ENCODE data around the gene ANO3.
"Not testable (repeated sequence)": the region's sequence is repeated elsewhere in the genome, so short reads cannot be mapped to it uniquely, and the experiment has no call there.

The ANO3 gene

DNA sequence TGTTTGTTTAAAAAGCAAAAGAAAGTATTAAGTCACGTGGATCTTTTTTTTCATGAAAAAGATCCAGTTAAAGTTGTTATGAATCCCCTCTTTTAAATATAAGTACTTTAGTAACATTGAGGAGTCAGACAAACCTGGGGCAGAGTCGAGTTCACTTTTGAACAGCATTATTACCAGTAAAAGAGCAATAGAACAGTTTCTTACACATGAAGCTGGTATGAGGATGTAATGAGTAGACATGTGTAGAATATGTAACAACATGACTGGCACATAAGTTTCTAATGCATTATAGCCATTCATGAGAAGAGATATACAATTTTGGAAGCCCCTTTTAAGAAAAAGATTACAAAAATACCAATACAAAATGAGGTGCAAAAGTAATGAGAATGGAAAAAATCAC lies 247.8 kb downstream of the ANO3 start:
- no peak for DNase-seq

DNA sequence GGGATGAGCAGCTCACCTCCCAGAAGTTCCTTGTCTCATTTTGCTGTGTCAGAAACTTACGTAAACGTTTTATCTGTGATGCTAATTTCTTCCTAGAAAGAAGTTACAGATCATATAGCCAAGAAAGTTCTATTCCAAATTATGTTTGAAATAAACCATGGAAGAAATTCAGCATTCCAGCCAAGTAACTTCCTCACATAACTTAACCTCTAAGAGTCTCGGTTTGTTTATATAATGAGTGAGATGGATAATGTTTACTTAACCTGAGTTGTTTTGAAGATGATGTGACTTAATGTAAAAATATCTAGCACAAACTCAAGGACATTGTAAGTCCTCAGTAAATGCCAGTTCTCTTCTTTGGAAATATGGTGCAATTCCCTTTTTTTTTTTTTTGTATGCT lies 249.0 kb downstream of the ANO3 start:
- no peak for DNase-seq

DNA sequence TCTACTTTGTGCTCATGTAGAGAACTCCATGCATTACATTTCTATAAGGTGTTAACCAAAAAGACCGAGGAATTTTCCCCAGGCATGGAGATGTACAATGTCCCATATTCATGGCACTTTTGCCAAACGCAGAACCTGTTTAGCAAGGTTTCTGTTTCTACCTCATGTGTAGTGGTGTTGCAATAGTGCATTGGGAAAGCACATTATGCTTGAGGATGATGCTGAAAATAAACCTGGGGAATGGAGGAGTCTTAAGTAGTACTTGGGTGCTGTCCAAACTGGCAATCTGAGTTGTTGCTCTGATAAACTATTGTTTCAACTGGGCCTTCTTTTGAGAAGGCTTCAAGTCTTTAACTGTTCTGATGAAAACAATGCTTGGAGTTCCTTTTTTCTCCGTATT lies 251.6 kb downstream of the ANO3 start:
- no peak for DNase-seq

DNA sequence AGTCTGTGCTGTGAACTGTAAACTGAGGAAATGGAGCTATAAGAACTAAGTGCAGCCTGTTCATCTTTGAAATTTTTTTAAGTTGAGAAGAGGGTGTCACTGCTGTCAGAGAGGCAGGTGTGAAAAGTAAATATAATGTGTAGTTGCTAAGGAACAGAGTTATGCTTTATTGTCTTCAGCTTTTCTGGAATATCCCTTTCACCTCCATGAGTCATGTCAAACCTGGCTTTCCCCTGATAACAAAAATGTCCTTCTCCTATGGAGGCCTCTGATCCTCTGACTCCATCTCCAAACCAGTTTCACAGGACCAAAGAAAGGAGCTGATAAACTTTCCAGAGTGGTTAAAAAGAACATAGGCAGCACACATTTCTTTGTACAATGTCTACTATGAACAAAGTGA lies 252.9 kb downstream of the ANO3 start:
- no peak for DNase-seq

DNA sequence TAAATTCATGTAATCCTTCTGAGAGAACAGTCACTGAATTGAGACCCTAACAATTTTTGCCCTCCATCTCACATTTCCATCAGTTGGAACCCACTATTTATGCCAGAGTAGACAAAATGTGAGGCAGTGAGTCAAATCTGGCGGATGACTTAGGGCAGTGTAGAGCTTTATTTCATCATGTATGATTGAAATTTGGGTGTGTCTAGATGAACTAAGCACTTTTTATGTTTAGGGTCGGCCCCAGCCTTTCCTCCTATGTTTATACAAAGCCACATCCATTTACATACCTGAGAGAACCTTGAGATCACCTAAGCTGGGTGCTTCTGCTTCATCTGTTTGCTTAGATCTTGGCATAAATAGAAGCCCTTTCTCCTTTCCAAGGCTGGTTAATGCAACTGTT lies 255.1 kb downstream of the ANO3 start:
- no peak for DNase-seq

DNA sequence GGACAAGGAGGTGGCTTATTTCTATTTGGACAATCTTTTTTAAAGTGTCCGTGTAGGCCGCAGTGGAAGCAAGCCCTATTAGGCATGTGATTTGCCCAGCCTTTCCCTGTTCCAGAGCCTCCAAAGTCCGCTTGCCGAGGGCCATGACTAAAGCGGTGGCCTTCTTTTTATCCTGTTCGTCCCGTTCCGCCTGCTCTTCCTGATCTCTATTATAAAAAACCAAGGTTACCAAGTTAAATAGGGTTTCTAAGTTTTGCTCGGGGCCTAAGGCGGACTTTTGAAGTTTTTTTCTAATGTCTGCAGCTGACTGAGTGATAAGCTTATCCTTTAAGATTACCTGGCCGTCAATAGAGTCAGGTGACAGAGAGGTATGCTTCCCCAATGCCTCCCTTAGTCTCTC lies 261.8 kb downstream of the ANO3 start:
- DNase-seq: no peak

DNA sequence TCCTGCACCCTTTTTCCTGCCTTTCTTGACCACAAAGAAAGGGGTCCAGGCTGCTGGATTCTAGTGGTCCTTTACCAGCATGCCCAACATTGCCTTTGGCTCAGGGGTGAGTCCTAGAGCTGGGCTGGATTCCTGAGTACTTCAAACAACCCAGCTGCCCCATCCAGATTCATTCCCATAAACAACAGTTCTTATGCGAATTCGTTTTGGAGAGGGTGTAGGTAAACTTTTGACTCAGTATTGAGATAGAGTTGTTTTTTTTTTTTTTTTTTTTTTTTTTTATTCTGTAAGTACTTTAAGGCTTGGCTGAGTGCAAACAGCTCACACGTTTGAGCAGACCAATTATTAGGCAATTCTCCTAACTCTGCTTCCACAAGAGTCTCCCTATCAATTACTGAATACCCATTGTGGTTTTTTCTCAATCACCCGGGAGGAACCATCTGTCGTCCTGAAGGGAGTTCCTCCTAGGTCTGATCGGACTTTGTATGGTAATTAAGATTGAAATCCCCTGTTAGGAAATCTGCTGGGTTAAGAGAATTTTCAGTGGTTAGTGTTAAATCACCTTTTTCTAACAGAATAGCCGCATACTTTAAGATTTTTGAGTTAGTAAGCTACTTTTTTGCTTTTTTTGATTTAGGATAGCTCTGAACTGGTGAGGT lies 263.4 kb downstream of the ANO3 start:
- not testable (repeated sequence) for DNase-seq

DNA sequence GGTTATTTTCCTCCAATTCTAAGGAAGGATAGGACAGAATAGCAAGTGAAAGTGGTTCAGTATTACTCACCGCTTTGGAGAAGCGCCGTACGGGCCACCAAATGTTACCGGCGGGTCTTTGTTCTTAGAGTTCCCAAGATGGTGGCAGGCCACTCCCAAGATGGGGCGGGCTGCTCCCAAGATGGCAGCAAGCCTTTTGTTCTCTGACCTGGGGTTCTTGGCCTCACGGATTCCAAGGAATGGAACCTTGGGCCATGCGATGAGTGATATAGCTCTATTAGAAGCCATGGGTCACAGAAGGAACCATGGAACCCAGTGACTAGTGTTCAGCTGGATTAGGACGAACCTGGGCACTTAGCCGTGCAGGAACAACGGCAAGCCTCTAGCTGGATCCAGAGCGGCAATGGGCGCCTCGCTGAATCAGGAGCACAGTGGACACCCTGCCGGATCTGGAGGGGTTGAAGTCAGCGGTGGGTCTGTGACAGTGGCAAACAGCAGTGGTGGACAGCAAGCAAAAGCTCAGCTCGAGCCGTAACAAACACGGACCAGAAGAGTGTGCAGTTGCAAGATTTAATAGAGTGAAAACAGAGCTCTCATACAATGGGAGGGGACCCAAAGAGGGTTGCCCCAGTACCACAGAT lies 265.2 kb downstream of the ANO3 start:
- DNase-seq: not testable (repeated sequence)

DNA sequence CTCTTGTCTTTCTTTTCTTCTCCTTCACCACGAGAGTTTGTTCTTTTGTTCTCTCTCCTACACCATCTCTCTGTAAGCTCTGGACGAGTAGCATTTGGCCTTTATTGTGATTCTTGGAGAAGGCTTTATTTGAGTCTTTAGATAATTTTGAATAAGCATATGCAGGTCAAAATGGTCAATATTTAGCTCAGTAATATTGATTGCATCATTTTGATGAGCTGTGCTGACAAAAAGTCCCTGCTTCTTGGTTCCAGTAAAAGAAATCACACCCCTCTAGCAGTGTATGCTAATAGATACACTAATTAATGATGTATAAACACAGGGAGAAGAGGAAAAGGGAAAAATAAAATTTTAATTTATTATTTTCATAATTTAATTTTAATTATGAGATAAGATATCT lies 266.0 kb downstream of the ANO3 start:
- no peak for DNase-seq

DNA sequence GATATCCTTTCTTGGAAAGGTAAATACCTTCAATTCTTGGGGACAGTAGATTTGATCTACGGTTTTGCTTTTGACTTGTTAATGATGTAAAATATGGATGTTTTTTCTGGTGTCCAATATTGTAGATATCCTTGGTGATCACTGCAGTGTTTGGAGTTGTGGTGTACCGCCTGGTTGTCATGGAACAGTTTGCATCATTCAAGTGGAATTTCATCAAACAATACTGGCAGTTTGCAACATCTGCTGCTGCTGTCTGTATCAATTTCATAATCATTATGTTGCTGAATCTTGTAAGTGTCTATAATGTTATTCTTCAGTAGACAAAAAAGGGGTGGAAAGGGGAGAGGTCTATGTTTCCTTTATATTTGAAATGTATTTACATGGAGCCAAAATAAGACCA lies 267.5 kb downstream of the ANO3 start:
- no peak for DNase-seq

DNA sequence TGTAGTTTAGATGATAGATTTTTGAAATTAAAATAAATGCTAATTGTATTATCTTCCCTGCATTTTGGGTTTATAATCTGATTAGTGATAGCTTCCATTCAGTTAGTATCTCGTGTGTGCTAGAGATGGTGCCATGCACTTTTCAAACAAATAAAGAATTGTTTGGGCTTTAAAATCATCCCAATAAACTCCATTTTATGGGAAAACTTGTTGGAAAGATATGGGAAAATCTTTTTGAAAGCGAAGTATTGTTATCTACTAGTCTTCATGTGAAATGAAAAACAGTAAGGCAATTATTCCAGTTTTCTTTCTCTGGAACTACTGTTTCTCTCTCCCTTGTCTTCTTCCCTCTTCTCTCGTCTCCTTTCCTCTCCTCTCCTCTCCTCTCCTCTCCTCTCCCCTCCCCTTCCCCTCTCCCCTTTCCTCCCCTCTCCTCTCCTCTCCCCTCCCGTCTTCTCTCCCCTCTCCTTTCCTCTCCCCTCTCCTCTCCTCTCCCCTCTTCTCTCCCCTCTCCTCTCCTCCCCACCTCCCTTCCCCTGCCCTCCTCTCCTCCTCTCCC lies 268.0 kb downstream of the ANO3 start:
- no peak for DNase-seq

DNA sequence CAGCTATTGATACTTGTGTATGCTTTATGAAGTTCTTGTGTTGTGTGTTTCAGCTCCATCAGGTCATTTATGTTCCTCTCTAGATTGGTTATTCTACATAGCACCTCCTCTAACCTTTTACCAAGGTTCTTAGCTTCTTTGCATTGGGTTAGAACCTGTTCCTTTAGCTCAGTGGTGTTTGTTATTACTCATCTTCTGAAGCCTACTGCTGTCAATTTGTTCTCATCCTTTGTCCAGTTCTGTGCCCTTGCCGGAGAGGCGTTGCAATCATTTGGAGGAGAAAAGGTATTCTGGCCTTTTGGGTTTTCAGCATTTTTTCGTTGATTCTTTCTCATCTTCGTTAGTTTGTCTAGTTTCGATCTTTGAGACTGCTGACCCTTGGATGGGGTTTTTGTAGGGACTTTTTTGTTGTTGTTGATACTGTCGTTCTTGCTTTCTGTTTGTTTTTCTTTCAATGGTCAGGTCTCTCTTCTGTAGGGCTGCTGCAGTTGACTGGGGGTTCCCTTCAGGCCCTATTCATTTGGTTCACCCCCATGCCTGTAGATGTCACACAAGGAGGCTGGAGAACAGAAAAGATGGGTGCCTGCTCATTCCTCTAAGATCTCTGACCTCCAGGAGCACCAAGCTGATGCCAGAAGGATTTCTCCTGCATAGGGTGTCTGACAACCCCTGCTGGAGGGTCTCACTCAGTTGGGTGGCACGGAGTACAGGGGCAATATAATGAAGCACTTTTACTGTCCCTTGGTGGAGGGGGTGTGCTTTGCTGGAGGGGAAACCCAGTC lies 276.0 kb downstream of the ANO3 start:
- DNase-seq: no peak

DNA sequence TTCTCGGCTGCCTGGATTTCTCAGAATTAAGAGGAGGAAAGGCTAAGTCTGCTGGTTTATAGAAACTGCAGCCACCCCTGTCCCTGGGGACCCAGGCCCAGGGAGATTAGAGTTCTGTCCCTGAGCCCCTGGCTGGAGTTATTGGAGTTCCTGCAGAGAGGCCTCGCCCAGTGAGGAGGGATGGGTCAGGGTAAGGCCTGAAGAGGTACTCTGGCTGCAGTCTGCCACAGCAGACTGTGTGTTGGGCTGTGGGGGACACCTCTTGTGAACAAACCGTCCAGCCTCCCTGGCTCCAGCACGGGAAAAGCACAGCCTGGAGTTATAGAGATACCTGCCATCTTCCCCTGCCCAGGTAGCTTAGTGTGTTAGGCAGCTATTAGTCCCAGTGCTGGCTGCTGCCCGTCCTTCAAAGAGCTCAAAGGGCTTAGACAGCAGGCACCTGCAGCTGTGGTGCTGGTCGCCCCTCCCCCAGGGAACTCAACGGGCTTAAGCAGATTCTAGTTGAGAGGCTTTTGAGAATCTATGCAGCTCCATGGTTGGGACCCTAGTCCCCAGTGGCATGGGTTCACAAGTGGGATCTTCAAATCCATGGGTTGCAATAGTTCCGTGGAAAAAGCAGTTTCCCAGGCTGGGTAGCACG lies 276.7 kb downstream of the ANO3 start:
- no peak for DNase-seq

DNA sequence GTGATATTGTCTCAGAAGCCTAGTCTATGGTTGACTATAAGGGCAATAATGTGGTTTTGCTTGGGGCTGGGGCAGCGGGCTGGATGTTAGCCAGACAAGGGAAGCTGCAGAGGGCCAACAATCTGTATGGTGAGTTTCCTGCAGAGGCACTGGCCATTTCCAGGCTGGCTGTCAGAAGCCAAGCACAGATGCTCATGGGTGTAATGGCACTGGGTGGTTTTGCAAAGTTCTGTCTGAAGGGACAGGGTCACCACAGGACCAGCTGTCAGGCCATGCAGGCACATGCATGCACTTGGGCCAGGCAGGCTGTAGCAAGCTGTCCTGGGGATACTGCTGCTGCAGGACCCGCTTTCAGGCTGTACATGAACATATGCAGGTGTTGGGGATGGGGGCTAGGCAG lies 281.8 kb downstream of the ANO3 start:
- no peak for DNase-seq

DNA sequence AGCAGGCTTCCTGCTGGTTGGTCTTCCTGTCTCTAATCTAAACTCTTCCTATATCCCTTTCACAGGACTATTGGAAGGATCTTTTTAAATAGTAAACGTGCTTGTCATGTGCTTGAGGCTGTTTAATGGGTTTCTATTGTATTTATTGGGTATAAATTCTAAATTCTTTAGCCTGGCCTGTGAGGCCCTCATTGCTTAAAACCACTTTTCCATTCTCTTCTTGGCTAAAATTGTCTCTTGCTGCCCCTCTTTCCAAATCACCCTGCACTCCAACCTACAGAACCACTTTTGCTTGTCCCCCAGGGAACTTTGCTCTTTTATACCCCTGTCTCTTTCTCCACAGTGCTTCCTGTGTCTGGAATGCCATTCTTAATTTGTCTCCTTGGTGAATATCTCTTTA lies 286.5 kb downstream of the ANO3 start:
- no peak for DNase-seq

DNA sequence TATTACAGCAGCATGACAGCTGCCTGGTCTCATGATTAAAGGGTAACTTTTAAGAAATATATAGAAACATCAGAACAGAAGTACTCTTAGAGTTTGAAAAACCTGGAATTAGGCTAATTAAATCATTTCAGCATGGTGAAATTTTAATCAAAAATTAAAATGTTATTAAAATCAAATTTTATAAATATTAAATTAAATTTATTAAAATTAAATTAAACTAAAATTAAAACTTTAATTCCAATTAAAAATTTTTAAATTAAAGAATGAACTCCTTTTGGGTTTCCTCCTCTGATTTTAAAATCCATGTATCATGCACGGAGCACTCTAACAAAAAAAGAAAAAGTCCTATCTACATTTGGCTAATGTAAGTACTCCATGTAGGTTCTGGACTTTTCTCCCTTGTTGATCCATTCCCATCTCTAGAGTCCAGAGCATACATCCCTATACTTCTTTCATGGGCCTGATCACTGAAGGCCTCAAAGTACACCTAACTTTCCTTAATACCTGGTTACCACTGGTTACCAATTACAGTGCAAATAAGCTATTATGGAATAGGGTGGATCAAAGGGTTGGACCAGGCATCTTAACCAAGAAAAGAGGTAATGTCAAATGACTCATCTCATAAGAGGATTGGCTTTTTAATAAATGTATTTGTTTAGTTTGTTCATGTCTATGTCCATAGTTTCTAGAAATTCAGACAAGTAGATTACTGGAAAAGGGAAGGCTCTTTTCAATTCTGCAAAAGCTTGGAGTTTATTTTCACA lies 288.5 kb downstream of the ANO3 start:
- DNase-seq: no peak

DNA sequence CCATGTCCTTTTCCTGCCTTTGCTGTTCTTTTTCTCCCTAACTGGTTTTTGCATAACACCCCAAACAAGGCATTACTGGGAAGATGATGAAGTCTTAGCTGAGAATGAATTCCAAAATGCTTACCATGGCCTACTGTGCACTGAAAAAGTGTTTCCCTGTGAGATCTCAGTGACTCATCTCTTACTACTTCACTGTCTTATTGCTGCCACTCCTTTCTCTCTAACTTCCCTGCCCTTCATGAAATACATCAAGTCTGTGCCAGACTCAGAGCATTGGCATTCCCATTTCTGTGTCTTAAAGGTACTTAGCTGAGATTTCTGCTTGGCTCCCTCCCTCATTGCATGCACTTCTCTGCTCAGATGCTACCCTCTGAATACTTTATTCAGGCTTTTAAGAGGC lies 289.2 kb downstream of the ANO3 start:
- DNase-seq: no peak

DNA sequence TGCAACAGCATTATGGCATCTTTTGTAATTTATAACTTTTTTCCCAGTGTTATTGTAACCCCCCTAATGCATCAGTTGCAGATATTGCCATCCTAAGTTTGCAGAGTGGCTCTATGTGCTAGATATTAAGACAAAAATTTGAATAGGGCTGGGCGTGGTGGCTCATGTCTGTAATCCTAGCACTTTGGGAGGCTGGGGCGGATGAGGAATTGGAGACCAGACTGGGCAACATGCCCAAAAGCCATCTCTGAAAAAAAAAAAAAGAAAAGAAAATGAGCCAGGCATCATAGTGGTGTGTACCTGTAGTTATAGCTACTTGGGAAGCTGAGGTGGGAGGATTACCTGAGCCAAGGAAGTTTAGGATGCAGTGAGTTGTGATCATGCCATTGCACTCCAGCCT lies 290.3 kb downstream of the ANO3 start:
- DNase-seq: no peak

DNA sequence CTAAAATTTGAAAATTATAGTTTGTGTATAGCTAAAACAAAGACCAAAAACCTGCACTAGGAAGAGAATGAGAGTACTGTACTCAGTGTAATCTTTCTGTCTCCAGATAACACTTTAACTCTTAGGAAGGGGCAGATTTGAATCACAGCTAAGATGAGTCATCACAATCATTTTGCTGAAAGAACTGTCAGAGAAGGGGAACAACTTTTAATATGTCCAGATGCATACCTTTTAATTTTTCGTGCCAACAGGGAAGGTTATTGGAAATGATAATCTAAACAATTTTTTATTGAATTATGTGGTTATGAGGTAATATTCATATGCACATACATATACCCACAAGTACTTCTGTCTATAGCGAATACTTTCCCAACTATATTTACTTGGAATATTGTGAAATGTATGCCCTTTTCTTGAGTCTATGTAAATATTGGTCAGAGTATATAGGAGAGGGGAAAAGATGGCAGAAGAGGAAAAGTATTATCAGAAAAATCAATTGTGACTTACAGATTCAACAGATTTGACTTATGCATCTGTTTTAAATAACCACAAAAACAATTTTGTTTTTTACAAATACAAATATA lies 291.2 kb downstream of the ANO3 start:
- DNase-seq: no peak

DNA sequence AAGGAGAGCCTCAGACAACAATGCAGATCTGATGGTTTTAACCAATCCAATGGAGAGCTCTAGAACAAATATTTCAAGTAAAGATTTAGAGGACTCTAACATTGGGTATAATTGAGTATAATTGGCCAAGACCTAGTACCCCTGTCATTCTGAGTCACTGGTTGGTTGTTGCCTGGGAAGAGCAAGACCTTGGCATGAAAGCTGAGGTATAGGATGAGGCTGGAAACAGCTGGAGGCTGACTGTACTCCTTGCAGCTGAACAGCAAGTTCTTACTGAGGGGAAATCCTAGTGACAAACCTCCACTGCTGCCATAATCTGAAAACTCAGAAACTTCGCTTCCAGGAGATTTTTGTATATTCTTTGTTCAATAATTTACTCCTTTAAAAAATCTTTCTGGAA lies 294.4 kb downstream of the ANO3 start:
- no peak for DNase-seq

DNA sequence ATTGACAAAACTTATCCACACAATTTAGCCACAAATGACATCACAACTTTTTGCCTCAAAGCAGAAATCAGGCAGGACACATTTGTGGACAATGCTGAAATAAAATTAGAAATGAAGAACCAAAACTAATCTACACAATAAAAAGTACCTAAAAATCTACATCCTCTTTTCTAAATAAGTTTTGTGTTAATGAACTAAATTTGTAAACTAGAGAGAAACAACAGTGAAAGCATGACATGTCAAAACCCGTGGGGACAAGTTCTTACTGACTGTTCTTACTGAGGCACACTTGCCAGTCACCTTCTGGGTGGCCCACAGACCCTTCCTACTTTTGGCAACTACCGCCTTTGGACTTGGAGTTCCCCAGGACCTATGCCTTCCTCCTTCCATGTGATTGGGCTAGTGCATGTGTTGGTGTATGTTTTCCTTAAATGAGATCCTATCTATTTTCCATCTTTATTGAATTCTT lies 300.8 kb downstream of the ANO3 start:
- no peak for DNase-seq

DNA sequence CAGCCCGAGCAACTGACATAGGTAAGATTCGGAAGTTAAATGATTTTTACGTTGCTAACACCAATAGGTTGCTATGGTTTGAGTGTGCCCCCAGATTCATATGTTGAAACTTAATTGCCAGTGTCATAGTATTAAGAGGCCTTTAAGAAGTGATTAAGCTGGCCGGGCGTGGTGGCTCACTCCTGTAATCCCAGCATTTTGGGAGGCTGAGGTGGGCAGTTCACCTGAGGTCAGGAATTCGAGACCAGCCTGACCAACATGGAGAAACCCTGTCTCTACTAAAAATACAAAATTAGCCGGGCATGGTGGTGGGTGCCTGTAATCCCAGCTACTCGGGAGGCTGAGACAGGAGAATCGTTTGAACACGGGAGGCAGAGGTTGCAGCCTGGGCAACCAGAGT lies 311.4 kb downstream of the ANO3 start:
- DNase-seq: not testable (repeated sequence)
